K562 (cell line): ENCODE measurements around the gene NEURL1. TPM values are rescaled to one million over a fixed set of nuclear protein-coding genes. Genes with fewer than 3 reads are reported as not detected.
"Not testable (repeated sequence)": the region's sequence is repeated elsewhere in the genome, so short reads cannot be mapped to it uniquely, and the experiment has no call there.

Experiments used
- ATAC-seq: fragments of 200-7000 bp; cut with Tn5 transposase; 3 replicates; pipeline ENCODE4 v1.9.1; 2020; ENCODE audit warnings: moderate library complexity
- BruUV-seq: library from RNA; stranded (reverse); fragments of 400-500 nt; replicated peaks from 2 replicates; lab custom pipeline; 2021; lab: Mats Ljungman, UMichigan
- CTCF ChIA-PET: fragments of 300-600 bp; formaldehyde crosslinking; extraction: SDS; loops from one replicate; lab custom pipeline; 2021; ENCODE audit warnings: low intra/inter-chr PET ratio; lab: Yijun Ruan, JAX
- POLR2A ChIA-PET: fragments of 300-600, 350-650 bp; sonication (Branson Sonifier 250); formaldehyde crosslinking; extraction: SDS; loops from one replicate; lab custom pipeline; 2021; ENCODE audit warnings: antibody characterized with exemption, inconsistent platforms; lab: Yijun Ruan, JAX
- DNase-seq, 4 experiments: peaks; one replicate each; pipeline versions ENCODE4 v3.0.0 to v3.0.0-alpha.2; 2011 to 2018; ENCODE audit warnings: low spot score in 3 of 4, mixed read lengths in 3 of 4; ENCODE audit errors: extremely low read depth in 1 of 4
- FAIRE-seq: peaks from 2 replicates; lab custom pipeline; 2011; peaks lifted over from hg19 to GRCh38; lab: Jason Lieb, UNC
- H2AFZ ChIP-seq: 2 replicates; pipeline ENCODE4 v1.6.0; 2011; ENCODE audit warnings: low read depth, low read length, control low read depth, inconsistent platforms
- H3K27ac ChIP-seq: fragments of 200-600 bp; 3 replicates; pipeline ENCODE4 v1.8.0; 2011; ENCODE audit warnings: low read depth, mild to moderate bottlenecking, control low read depth, inconsistent platforms, low read length, moderate library complexity, mixed read lengths; ENCODE audit errors: extremely low read depth
- H3K27me3 ChIP-seq, 2 experiments: fragments of 300-600 bp in 1 of 2; 2 replicates in 1 of 2; 3 replicates in 1 of 2; pipeline versions ENCODE4 v1.6.0 to v1.8.0; 2011; ENCODE audit warnings: inconsistent platforms in 2 of 2, low read length in 2 of 2, mild to moderate bottlenecking in 1 of 2, mixed read lengths in 1 of 2, moderate library complexity in 1 of 2; ENCODE audit not compliant: control insufficient read depth in 2 of 2, insufficient read depth in 2 of 2
- H3K36me3 ChIP-seq: fragments of 300-600 bp; 3 replicates; pipeline ENCODE4 v1.8.0; 2011; ENCODE audit warnings: mild to moderate bottlenecking, low read length, inconsistent platforms; ENCODE audit not compliant: control insufficient read depth, insufficient read depth
- H3K4me1 ChIP-seq, 2 experiments: fragments of 200-600 bp in 1 of 2; replicated peaks in 1 of 2; 2 replicates in 1 of 2; 3 replicates in 1 of 2; pipeline versions ENCODE4 v1.5.1 to v1.8.0; 2011; ENCODE audit warnings: inconsistent platforms in 2 of 2, low read length in 2 of 2, mild to moderate bottlenecking in 1 of 2, mixed read lengths in 1 of 2, moderate library complexity in 1 of 2; ENCODE audit not compliant: control insufficient read depth in 2 of 2, insufficient read depth in 2 of 2
- H3K4me2 ChIP-seq: 2 replicates; pipeline ENCODE4 v1.6.1; 2011; ENCODE audit warnings: low read length, control low read depth, inconsistent platforms, mixed read lengths; ENCODE audit not compliant: insufficient read depth
- H3K4me3 ChIP-seq: fragments of 200-600 bp; sonication (generic), shearing (Covaris generic); 2 replicates; pipeline ENCODE4 v1.5.1; 2016; ENCODE audit warnings: control low read depth, inconsistent platforms
- H3K79me2 ChIP-seq: fragments of 200-600 bp; 3 replicates; pipeline ENCODE4 v1.8.0; 2011; ENCODE audit warnings: low read length, inconsistent platforms; ENCODE audit not compliant: control insufficient read depth, insufficient read depth
- H3K9ac ChIP-seq, 2 experiments: 2 replicates each; pipeline versions ENCODE4 v1.6.0 to v1.6.1; 2011; ENCODE audit warnings: low read depth in 2 of 2, low read length in 2 of 2, control low read depth in 1 of 2, inconsistent platforms in 1 of 2, mild to moderate bottlenecking in 1 of 2, mixed read lengths in 1 of 2; ENCODE audit not compliant: insufficient read depth in 1 of 2
- H3K9me1 ChIP-seq: one replicate; pipeline ENCODE4 v1.6.0; 2011; ENCODE audit warnings: inconsistent platforms, mild to moderate bottlenecking, low read length, moderate library complexity; ENCODE audit not compliant: control insufficient read depth, insufficient read depth
- H3K9me3 ChIP-seq: replicated peaks from 2 replicates; pipeline ENCODE4 v1.5.1; 2011; ENCODE audit warnings: low read depth, low read length, inconsistent platforms; ENCODE audit not compliant: control insufficient read depth, insufficient read depth
- H4K20me1 ChIP-seq: replicated peaks from 2 replicates; pipeline ENCODE4 v1.6.1; 2011; ENCODE audit warnings: low read length, inconsistent platforms, mixed read lengths; ENCODE audit not compliant: control insufficient read depth, insufficient read depth
- CC2D1A ChIP-seq: fragments of 450-650 bp; IDR thresholded peaks from 2 replicates; pipeline ENCODE4 v1.6.1; 2017; ENCODE audit warnings: mild to moderate bottlenecking
- CXXC5 ChIP-seq: fragments of 250-450 bp; sonication (Bioruptor Pico); IDR thresholded peaks from 2 replicates; pipeline ENCODE4 v1.8.0; 2022; ENCODE audit warnings: inconsistent platforms, mild to moderate bottlenecking, moderate library complexity
- FOXK2 ChIP-seq, 2 experiments: fragments of 450-650 bp; IDR thresholded peaks in 1 of 2; conservative IDR thresholded peaks in 1 of 2; 2 replicates each; pipeline ENCODE4 v1.6.1; 2016; ENCODE audit warnings: low read depth in 2 of 2, mild to moderate bottlenecking in 1 of 2
- IFI16 ChIP-seq: fragments of 250-450 bp; sonication (Bioruptor Pico); IDR thresholded peaks from 2 replicates; pipeline ENCODE4 v2.1.2; 2022; ENCODE audit warnings: mild to moderate bottlenecking, inconsistent platforms
- MTA1 ChIP-seq: fragments of 450-650 bp; IDR thresholded peaks from 2 replicates; pipeline ENCODE4 v1.6.1; 2017; ENCODE audit warnings: borderline replicate concordance
- NCOA6 ChIP-seq: fragments of 450-650 bp; IDR thresholded peaks from 2 replicates; pipeline ENCODE4 v1.6.1; 2017; ENCODE audit warnings: mild to moderate bottlenecking
- NFE2 ChIP-seq: IDR thresholded peaks from 2 replicates; pipeline ENCODE4 v1.6.1; 2014; ENCODE audit warnings: antibody characterized with exemption, low read depth
- RBM25 ChIP-seq: fragments of 200-400 bp; formaldehyde crosslinking; IDR thresholded peaks from 2 replicates; pipeline ENCODE4 v1.6.1; 2018; ENCODE audit warnings: low read length, low read depth, moderate library complexity; ENCODE audit not compliant: severe bottlenecking
- TAF15 ChIP-seq: fragments of 200-400 bp; formaldehyde crosslinking; IDR thresholded peaks from 2 replicates; pipeline ENCODE4 v1.6.1; 2017; ENCODE audit warnings: mild to moderate bottlenecking, low read depth, low read length, moderate library complexity
- TEAD2 ChIP-seq: fragments of 450-650 bp; IDR thresholded peaks from 2 replicates; pipeline ENCODE4 v1.6.1; 2016; ENCODE audit warnings: missing genetic modification characterization, control low read depth, missing compliant biosample characterization
- ZFP36 ChIP-seq: fragments of 150-350 bp; IDR thresholded peaks from 2 replicates; pipeline ENCODE4 v1.6.1; 2018; ENCODE audit warnings: low read length, low read depth; ENCODE audit not compliant: partially characterized antibody
- ZNF175 ChIP-seq: fragments of 200-800 bp; sonication (Bioruptor generic); IDR thresholded peaks from 2 replicates; pipeline ENCODE4 v1.6.1; 2016; ENCODE audit warnings: low read depth, mild to moderate bottlenecking, missing genetic modification characterization, missing compliant biosample characterization
- ZNF384 ChIP-seq: IDR thresholded peaks from 2 replicates; pipeline ENCODE4 v1.6.1; 2012; ENCODE audit warnings: low read depth, low read length, improper control_type of control experiment
- WGBS: fragments of 100-300 bp; shearing (Covaris generic); methylation state at CpG from one replicate; pipeline ENCODE4 v1.1.6; 2016; ENCODE audit warnings: low coverage, mixed read lengths; ENCODE audit not compliant: insufficient coverage; ENCODE audit errors: missing lambda C conversion rate; 5-methylcytosine and 5-hydroxymethylcytosine counted together
- in situ Hi-C: fragments of 300-500 bp; cut with MboI; formaldehyde crosslinking; loops from 4 replicates; pipeline ENCODE4 v1.15.0; 2018; ENCODE audit warnings: inconsistent platforms, mixed read lengths
- intact Hi-C: fragments of 100-400 bp; cut with micrococcal nuclease; formaldehyde crosslinking; loops from 2 replicates; pipeline ENCODE4 v1.14.2; 2022
- polyA plus RNA-seq, 8 experiments: library from polyadenylated mRNA; depleted of rRNA in 4 of 8; stranded (reverse) in 5 of 8; unstranded in 3 of 8; fragments of >200 nt; fragmentation: Nextera tagmentation in 2 of 8; fragmentation: Illumina TruSeq in 1 of 8; extraction: Ambion mirVana in 2 of 8; extraction: Trizol in 1 of 8; gene quantifications; 2 replicates each; pipeline versions ENCODE4 v1.2.1 to v1.2.3, GENCODE V29; 2011 to 2014; ENCODE audit warnings: inconsistent platforms in 1 of 8, missing spikeins in 1 of 8
- total RNA-seq, 7 experiments: library from RNA; depleted of rRNA in 6 of 7; stranded (reverse); fragments of >200 nt in 6 of 7; fragmentation: Illumina TruSeq in 2 of 7; extraction: Trizol in 2 of 7; gene quantifications; 2 replicates each; pipeline versions ENCODE4 v1.2.1 to v1.2.3, GENCODE V29; 2011 to 2021; ENCODE audit warnings: low replicate concordance in 1 of 7

Gene NEURL1
- total and polyA plus RNA-seq, 9 of the 15 experiments (the other 6 are each of a cell fraction or from before 2014, with no cell fraction given): 0.01 to 0.45 (median 0.16) TPM; not detected in 5

DNA sequence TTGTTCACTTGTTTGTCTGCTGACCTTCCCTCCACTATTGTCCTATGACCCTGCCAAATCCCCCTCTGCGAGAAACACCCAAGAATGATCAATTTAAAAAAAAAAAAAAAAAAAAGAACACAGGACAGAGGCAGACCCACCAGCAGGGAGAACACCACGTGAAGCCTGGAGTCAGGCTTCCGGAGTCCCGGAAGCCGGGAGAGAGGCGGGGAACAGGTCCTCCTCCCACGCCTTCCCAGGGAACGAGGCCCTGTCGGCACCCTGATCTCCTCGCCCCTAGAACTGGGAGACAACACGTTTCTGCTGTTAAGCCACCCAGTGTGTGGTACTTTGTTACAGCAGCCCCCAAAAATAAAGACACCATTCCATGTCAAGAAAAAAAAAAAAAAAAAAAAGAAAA, 114.6 kb downstream of the NEURL1 start:
- CTCF ChIA-PET: interaction anchor here (0.7 kb wide), 1 partner anchor 10 kb away, joined by 5 read pairs; no protein-coding TSS in a partner anchor

DNA sequence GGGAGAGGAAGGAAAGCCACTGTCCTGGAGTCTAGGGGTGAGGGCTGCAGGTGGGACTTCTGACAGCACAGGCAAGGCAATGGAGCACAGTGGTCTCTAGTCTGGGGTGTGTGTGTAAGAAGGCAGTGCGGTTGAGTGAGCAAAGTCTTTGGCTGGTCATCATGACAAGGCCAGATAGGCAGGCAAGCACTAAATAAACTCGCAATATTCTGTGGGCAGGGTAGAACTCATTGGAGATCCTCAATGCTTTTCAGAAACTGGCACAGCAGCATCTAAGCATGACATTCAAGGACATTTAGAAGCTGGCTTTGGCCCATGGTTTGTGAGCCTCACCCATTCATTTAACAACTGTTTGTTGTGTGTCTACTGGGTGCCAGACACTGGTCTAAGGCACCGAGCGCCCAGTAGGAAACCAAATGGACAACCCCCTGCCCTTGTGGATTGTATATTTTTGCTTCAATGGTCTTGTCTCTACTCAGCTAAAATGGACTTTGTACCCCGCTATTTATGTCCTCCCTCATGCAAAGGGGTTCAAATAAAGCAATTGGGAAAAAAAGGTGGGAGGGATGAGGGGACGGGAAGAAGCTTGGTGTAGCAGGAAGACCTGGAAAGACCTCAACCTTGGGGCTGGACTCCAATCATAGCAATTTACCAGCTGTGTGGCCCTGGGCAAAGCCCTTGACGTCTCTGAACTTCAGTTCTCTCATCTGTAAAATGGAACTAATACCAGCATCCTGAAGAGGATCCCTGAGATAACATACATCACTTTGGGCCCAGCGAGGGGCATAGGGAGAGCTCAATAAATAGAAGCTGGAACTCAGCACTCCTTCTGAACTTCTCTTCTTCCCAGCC, 116.0 kb downstream of the NEURL1 start:
- no peaks in the 10 kb centered on the region for H3K9me1 ChIP-seq
- peaks cover 16 to 25% of the 10 kb centered on the region in 2 experiments for H3K4me1 ChIP-seq
- FAIRE-seq (no peak), DNase-seq (no peak), ATAC-seq (no peak)
- H3K79me2 ChIP-seq: no peaks in the 10 kb centered on the region
- CTCF ChIA-PET: no interaction called here
- no peak overlapping the region for H3K9ac ChIP-seq
- H3K4me2 ChIP-seq: no peak overlapping the region
- peak overlapping the region; percentile 17; the same call in 1 of the 3 replicates for H3K27ac ChIP-seq
- H3K9me3 ChIP-seq: no peaks in the 10 kb centered on the region
- H2AFZ ChIP-seq: no peak overlapping the region
- H3K4me3 ChIP-seq: no peak overlapping the region
- POLR2A ChIA-PET: interaction anchor here (0.6 to 2.6 kb wide), 2 partner anchors 15 to 47 kb away, joined by 3 to 7 read pairs; no protein-coding TSS in a partner anchor
- in situ Hi-C loops (no loop called here), intact Hi-C loops (no loop called here)
- BruUV-seq: no TSS peak
- H3K36me3 ChIP-seq: peaks cover 43% of the 10 kb centered on the region; the same call in 2 of the 3 replicates
- 80% methylated on average over 8 of the region's 8 CpGs for WGBS
- no peaks in the 10 kb centered on the region for H3K27me3 ChIP-seq
- H4K20me1 ChIP-seq: no peaks in the 10 kb centered on the region
- TF ChIP-seq CXXC5 (CRISPR knock-in tag) (no peak), ZNF175 (0 out of 2 replicates have a peak, but pooled peaks have one; percentile 28), CC2D1A (no peak), RBM25 (peak; percentile 85), NFE2 (0 out of 2 replicates have a peak, but pooled peaks have one; percentile 4), FOXK2 (conservative IDR thresholded peaks at IDR 0.05 in 1 of 2, IDR thresholded peaks at IDR 0.05 in 1 of 2; ENCODE audit: low read depth in 2 of 2) (no peak), ZFP36 (peak; percentile 48), TAF15 (no peak), TEAD2 (tag) (no peak), IFI16 (CRISPR knock-in tag) (no peak), MTA1 (no peak), NCOA6 (no peak)

More for the DNA sequence above, 114.6 kb downstream of the NEURL1 start:
- H3K4me2 ChIP-seq, BruUV-seq, in situ Hi-C loops, POLR2A ChIA-PET, H3K9ac ChIP-seq, H3K9me3 ChIP-seq, H3K27ac ChIP-seq, H4K20me1 ChIP-seq, H2AFZ ChIP-seq, intact Hi-C loops, H3K4me3 ChIP-seq, H3K9me1 ChIP-seq, H3K27me3 ChIP-seq, H3K79me2 ChIP-seq: not testable (repeated sequence)
- peaks cover 10 to 16% of the 10 kb centered on the region in 2 experiments for H3K4me1 ChIP-seq
- 0 out of 2 replicates have a peak, but pooled peaks have one; percentile 37 for TF ChIP-seq ZNF384
- DNase-seq (peak in 3 of 4 experiments; percentile 20 to 51 (median 29)), ATAC-seq (peak; percentile 37; the same call in 2 of the 3 replicates), FAIRE-seq (peak; percentile 42)
- H3K36me3 ChIP-seq: peaks cover 37% of the 10 kb centered on the region; the same call in 2 of the 3 replicates
- WGBS: 83% methylated on average over 1 of the region's 11 CpGs
